Prostate gland (tissue), 2 donors: Measurements from ENCODE around the gene CELA2B. TPM values are rescaled to one million over a fixed set of nuclear protein-coding genes. Genes with fewer than 3 reads are reported as not detected.
"Not testable (repeated sequence)": the region's sequence is repeated elsewhere in the genome, so short reads cannot be mapped to it uniquely, and the experiment has no call there.

Experiments used
- DNase-seq: peaks from one replicate; pipeline ENCODE4 v3.0.0-alpha.2; 2019; ENCODE audit warnings: low spot score
- H3K27ac ChIP-seq, 2 donors: fragments of 200-600 bp; sonication (generic); 2 replicates each; pipeline ENCODE4 v1.5.1; 2017 to 2019
- H3K27me3 ChIP-seq: fragments of 200-600 bp; sonication (generic); replicated peaks from 2 replicates; pipeline ENCODE4 v1.5.1; 2019; ENCODE audit not compliant: insufficient read depth
- H3K36me3 ChIP-seq, 2 donors: fragments of 200-600 bp; sonication (generic); 1 replicate in 1 of 2; 2 replicates in 1 of 2; pipeline versions ENCODE4 v1.5.1 to v1.8.1; 2017 to 2019
- H3K4me1 ChIP-seq: fragments of 200-600 bp; sonication (generic); replicated peaks from 2 replicates; pipeline ENCODE4 v1.5.1; 2019
- H3K4me3 ChIP-seq, 2 donors: fragments of 200-600 bp; sonication (generic); 2 replicates each; pipeline ENCODE4 v1.5.1; 2017 to 2019
- H3K9me3 ChIP-seq: fragments of 200-600 bp; sonication (generic); 2 replicates; pipeline ENCODE4 v1.5.1; 2017
- POLR2A ChIP-seq: fragments of 450-650 bp; IDR thresholded peaks from one replicate; pipeline ENCODE4 v1.6.1; 2016; ENCODE audit warnings: antibody characterized with exemption, mild to moderate bottlenecking
- POLR2AphosphoS5 ChIP-seq: sonication (generic); formaldehyde crosslinking; IDR thresholded peaks from one replicate; pipeline ENCODE4 v1.6.1; 2017; ENCODE audit warnings: antibody characterized with exemption
- WGBS: methylation state at CpG from one replicate; pipeline ENCODE4 v1.1.5; 2018; 5-methylcytosine and 5-hydroxymethylcytosine counted together
- intact Hi-C: fragments of 100-400 bp; cut with DNase I; formaldehyde crosslinking; loops from one replicate; pipeline ENCODE4 v1.14.2; 2022
- total RNA-seq, 2 donors: library from RNA; depleted of rRNA; stranded (reverse); fragments of >200 nt; gene quantifications; one replicate each; pipeline ENCODE4 v1.1.0, GENCODE V29; 2016
- TF ChIP-seq, protein P1 (sequence below), 4 experiments: fragments of 200-600 bp in 2 of 4; fragments of 450-650 bp in 2 of 4; sonication (generic) in 2 of 4; IDR thresholded peaks; 1 replicate in 3 of 4; 2 replicates in 1 of 4; pipeline ENCODE4 v1.5.1; 2016 to 2019; ENCODE audit warnings: antibody characterized with exemption in 4 of 4, mild to moderate bottlenecking in 2 of 4, moderate library complexity in 2 of 4

Gene CELA2B
- total RNA-seq, 2 donors from 2014 or later, result 1.1 TPM; not detected in 1

DNA sequence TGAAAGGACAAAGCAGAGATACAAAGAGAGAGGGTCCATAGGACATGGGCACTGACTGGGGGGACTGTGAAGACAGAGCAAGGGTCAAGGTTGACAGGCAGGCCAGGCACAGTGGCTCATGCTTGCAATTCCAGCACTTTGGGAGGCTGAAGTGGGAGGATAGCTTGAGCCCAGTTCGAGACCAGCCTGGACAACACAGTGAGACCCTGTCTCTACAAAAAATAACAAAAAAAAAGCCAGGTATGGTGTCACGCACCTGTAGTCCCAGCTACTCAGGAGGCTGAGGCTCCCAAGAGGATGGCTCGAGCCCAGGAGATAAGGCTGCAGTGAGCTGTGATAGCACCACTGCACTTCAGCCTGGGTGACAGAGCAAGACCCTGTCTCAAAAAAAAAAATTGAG is 43.7 kb downstream of the CELA2B start:
- no peaks in the 10 kb centered on the region for H3K4me1 ChIP-seq
- 97% methylated on average over 3 of the region's 3 CpGs for WGBS
- H3K36me3 ChIP-seq, result no peaks in the 10 kb centered on the region
- H3K27me3 ChIP-seq, result no peaks in the 10 kb centered on the region
- intact Hi-C loops, result no loop called here
- TF ChIP-seq POLR2A (no peak), POLR2AphosphoS5 (no peak)
- TF ChIP-seq, protein P1, sequence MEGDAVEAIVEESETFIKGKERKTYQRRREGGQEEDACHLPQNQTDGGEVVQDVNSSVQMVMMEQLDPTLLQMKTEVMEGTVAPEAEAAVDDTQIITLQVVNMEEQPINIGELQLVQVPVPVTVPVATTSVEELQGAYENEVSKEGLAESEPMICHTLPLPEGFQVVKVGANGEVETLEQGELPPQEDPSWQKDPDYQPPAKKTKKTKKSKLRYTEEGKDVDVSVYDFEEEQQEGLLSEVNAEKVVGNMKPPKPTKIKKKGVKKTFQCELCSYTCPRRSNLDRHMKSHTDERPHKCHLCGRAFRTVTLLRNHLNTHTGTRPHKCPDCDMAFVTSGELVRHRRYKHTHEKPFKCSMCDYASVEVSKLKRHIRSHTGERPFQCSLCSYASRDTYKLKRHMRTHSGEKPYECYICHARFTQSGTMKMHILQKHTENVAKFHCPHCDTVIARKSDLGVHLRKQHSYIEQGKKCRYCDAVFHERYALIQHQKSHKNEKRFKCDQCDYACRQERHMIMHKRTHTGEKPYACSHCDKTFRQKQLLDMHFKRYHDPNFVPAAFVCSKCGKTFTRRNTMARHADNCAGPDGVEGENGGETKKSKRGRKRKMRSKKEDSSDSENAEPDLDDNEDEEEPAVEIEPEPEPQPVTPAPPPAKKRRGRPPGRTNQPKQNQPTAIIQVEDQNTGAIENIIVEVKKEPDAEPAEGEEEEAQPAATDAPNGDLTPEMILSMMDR (IDR thresholded peaks at IDR 0.05), result no peak
- DNase-seq, result no peak
- no peak overlapping the region for H3K27ac ChIP-seq
- no peaks in the 10 kb centered on the region for H3K9me3 ChIP-seq
- H3K4me3 ChIP-seq, result no peak overlapping the region

DNA sequence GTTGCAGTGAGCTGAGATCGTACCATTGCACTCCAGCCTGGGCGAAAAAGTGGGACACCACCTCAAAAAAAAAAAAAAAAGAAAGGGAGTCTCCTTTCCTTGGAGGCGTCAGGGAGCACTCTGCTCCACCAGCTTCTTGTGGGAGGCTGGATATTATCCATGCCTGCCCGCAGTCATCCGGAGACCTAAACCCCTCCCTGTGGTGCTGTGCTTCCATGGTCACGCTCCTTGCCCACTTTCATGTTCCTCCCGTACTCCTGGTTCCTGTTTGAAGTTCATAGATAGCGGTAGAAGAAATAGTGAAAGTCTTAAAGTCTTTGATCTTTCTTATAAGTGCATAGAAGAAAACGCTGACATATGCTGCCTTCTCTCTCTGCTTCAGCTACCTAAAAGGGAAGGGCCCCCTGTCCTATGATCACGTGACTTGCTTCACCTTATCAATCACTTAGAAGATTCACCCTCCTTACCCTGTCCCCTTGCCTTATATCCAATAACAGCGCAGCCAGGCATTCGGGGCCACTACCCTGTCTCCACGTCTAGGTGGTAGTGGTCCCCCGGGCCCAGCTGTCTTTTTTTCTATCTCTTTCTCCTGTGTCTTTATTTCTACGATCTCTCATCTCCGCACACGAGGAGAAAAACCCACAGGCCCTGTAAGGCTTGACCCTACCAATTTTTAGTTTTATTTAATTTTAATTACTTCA is 45.5 kb downstream of the CELA2B start:
- H3K27me3 ChIP-seq, H3K4me1 ChIP-seq, H3K27ac ChIP-seq, H3K4me3 ChIP-seq, intact Hi-C loops, H3K36me3 ChIP-seq, H3K9me3 ChIP-seq, DNase-seq: not testable (repeated sequence)
- WGBS, result 90% methylated on average over 17 of the region's 17 CpGs

DNA sequence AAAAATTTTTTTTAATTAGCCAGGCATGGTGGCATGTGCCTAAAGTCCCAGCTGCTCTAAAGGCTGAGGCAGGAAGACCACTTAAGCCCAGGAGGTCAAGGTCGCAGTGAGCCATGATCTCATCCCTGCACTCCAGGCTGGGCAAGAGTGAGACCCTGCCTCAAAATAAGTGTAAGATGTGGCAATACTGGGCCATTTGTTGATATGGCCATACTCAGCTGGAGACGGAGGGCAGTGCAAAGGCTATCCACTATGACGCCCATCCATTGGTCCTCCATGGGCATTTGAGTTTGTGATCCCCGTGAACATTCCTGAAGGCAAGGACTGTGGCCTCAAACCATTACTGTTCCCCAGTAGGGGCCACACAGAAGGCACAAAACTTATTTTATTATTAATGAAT is 46.6 kb downstream of the CELA2B start:
- Histone ChIP-seq H3K4me1 (no peaks in the 10 kb centered on the region), H3K36me3 (no peaks in the 10 kb centered on the region), H3K27me3 (no peaks in the 10 kb centered on the region), H3K4me3 (no peak overlapping the region), H3K9me3 (no peaks in the 10 kb centered on the region), H3K27ac (no peak overlapping the region)
- TF ChIP-seq, protein P1 (IDR thresholded peaks at IDR 0.05), result no peak
- TF ChIP-seq POLR2A (no peak), POLR2AphosphoS5 (no peak)
- no peak for DNase-seq
- intact Hi-C loops, result no loop called here
- WGBS, result 96% methylated on average over 4 of the region's 4 CpGs

DNA sequence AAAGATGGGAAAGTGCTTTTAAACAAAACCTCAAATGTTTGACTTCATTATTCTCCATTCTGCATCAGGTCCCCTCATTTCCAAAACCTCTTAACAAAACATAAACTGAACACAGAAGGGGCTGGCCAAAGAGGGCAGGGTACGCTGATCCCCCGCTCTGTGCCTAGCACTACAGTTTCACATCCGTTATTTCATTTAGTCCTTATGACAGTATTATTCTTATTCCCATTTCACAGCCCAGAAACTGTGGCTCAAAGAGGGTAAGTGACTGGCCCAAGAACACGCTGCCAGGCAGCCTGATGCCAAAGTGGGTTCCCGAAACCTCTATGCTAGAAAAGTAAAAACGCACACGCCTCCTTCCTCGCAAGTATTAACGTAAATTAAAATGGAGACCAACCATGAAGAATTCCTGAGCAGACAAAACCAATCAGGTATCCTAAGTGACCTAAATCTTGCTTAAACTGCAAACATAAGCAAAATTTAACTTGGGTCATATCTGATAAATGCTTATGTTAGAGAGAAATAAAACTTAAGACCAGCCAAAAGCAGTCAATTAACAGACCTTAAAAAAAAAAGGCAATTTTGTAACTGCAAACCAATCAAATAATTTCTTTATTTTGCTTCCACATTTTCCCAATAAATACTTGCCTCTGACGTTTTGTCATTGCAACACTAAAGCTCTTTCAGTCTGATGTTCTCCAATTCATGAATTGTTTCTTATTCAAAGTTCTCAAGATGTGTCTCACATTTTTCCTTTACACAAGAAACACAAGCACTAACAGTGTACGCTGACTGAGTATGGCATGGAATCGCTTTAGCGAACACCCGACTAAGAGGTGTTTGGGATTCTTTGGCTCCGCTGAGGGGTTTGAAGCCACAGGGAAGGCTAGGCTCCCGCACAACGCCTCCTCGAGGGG is 47.5 kb downstream of the CELA2B start:
- H3K27ac ChIP-seq, result peak overlapping the region; percentile 98 to 99
- no peaks in the 10 kb centered on the region for H3K9me3 ChIP-seq
- H3K4me3 ChIP-seq, result peak overlapping the region; percentile 63 to 83
- TF ChIP-seq POLR2A, result no peak
- TF ChIP-seq, protein P1 (IDR thresholded peaks at IDR 0.05), result no peak
- no peak for TF ChIP-seq POLR2AphosphoS5
- no peaks in the 10 kb centered on the region for H3K36me3 ChIP-seq
- H3K27me3 ChIP-seq, result no peaks in the 10 kb centered on the region
- H3K4me1 ChIP-seq, result no peaks in the 10 kb centered on the region
- no peak for DNase-seq
- intact Hi-C loops, result no loop called here
- 38% methylated on average over 18 of the region's 18 CpGs for WGBS

DNA sequence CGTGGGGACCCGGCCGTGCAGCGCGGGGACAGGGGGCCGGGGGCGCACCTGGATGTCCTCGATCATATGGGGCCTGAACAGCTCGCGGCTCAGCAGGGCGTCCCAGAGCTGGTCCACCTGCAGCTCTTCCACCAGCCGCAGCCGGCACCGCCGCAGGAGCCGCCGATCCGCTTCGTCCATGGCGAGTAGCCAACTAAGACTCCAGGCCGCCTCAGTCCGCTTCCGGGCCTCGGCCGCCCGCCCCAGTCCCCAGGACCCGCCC is 48.0 kb downstream of the CELA2B start, which contains the start of gene CASP9:
CASP9 (minus strand) TSS at position 195 of the 262 bp plus-strand sequence; CDS start at position 180, 15 bp downstream.
- no peaks in the 10 kb centered on the region for H3K4me1 ChIP-seq
- intact Hi-C loops, result no loop called here
- DNase-seq, result no peak
- WGBS, result under 1% methylated on average over 20 of the region's 27 CpGs
- TF ChIP-seq POLR2A, result peak; percentile 58
- TF ChIP-seq, protein P1 (IDR thresholded peaks at IDR 0.05), result peak in 1 of 4 experiments; percentile 13
- TF ChIP-seq POLR2AphosphoS5, result peak; percentile 48
- no peaks in the 10 kb centered on the region for H3K9me3 ChIP-seq
- peak within 1 kb of the TSS; percentile 98 to 99 for H3K27ac ChIP-seq
- H3K4me3 ChIP-seq, result peak within 1 kb of the TSS; percentile 63 to 83
- H3K36me3 ChIP-seq, result no peaks in the 10 kb centered on the region
- no peaks in the 10 kb centered on the region for H3K27me3 ChIP-seq
